D721Med (cell line): ENCODE data around the gene AAGAB.

Source experiments
- DNase-seq: peaks from one replicate; pipeline ENCODE4 v3.0.0; 2011; ENCODE audit warnings: low spot score; ENCODE audit not compliant: insufficient read length
- FAIRE-seq: peaks from 2 replicates; lab custom pipeline; 2011; peaks lifted over from hg19 to GRCh38; lab: Jason Lieb, UNC
- CTCF ChIP-seq: IDR thresholded peaks from 2 replicates; pipeline ENCODE4 v1.5.1; 2012; ENCODE audit warnings: mild to moderate bottlenecking, control low read depth; ENCODE audit not compliant: insufficient read depth; ENCODE audit errors: missing control alignments

Gene AAGAB

DNA sequence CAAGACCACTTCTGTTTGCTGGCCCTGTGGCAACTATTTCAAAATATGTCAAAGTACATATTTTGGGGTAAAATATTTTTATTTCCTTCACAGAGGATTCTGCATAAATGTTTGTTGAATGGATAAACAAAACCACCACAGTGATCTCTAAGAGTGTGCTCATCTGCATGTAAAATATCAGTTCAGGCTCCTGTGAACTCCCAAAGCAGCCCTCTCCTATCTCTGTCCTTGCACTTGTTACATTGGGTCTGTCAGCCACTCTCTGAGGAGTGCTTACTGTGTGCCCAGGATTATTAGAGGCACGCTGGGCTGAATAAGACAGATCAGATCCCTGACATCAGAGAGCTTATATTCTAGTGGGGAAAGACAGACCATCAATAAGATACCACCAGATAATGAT is 27.3 kb upstream of the AAGAB start:
- FAIRE-seq (no peak), DNase-seq (no peak)
- TF ChIP-seq CTCF: no peak

- no peak for TF ChIP-seq CTCF
- no peak for DNase-seq
- no peak for FAIRE-seq
Observed at GRCh38 chr15:67280217-67280616, 25.8 kb upstream of the AAGAB start.

DNA sequence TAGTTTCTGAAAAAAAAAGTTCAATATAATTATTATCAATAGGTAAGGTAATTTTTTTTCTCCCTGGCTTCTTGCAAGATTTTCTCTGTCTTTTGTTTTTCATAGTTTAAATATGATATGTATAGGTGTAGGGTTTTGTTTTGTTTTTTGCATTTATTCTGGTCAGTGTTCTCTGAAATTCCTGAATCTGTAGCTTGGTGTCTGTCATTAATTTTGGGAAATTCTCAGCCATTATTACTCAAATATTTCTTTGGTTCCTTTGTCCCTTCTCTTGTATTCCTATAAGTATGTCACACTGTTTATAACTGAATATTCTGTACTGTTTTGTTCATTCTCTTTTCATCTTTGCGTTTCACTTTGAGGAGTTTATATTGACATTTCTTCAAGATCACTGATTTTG is 22.2 kb upstream of the AAGAB start:
- no peak for TF ChIP-seq CTCF
- DNase-seq (no peak), FAIRE-seq (no peak)

DNA sequence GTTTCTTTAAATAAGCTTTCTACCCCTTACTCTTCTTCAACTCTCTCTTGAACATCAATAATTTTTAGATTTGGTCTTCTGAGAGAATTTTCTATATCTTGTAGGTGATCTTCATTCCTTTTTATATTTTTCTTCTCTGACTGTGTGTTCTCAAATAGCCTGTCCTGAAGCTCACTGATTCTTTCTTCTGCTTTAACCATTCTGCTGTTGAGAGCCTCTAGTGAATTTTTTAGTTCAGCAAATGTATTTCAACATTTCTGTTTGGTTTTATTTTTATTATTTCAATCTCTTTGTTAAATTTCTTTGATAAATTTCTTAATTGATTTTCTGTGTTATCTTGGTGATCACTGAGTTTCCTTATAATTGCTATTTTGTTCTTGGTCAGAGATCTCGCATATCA is 19.8 kb upstream of the AAGAB start:
- FAIRE-seq (no peak), DNase-seq (no peak)
- no peak for TF ChIP-seq CTCF

GRCh38 chr15:67267951-67268941 is 13.8 kb upstream of the AAGAB start:
- no peak for TF ChIP-seq CTCF
- FAIRE-seq: no peak
- no peak for DNase-seq

GRCh38 chr15:67267440-67267839 is 13.0 kb upstream of the AAGAB start:
- TF ChIP-seq CTCF: no peak
- DNase-seq (no peak), FAIRE-seq (no peak)

DNA sequence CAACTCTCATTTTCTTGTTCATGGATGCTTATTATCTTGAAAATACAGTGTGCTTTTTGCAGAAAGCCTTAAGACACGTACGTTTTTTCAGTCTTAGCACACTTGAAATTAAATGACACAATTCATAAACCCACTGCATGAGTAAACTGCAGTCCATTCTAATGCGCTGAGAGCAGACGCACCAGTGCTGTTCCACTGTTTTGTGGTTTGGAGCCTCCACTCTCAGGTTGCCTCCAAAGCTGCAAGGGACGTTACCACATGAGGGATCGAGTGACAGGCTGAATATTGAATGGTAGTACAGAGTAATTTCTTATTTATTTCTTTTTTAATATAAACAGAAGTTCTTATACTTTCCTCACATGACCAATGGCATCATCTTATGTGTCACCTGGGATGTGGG is 12.4 kb upstream of the AAGAB start:
- no peak for TF ChIP-seq CTCF
- DNase-seq (no peak), FAIRE-seq (no peak)
